Measurements from ENCODE around the gene TENM4. TPM values are rescaled to one million over a fixed set of nuclear protein-coding genes. Genes with fewer than 3 reads are reported as not detected.

TENM4 gene
- total and polyA plus RNA-seq, 2 of the 8 experiments (the other 6 are each of a cell fraction or from before 2014, with no cell fraction given) = 3.5 to 7.2 TPM

GRCh38 chr11:78995171-78995570 is 445.7 kb downstream of the TENM4 start:
- Histone ChIP-seq H3K27ac (ENCODE audit: low read depth, low read length) (no peak overlapping the region), H3K23ac (ENCODE audit: insufficient read length) (no peak overlapping the region), H3K9ac (replicated peaks in 1 of 4; ENCODE audit: extremely low read depth in 1 of 4, low read depth in 3 of 4, low read length in 3 of 4) (no peak overlapping the region), H4K91ac (replicated peaks; ENCODE audit: insufficient read length, low read length) (no peak overlapping the region), H3K4me2 (ENCODE audit: insufficient read depth in 1 of 2, low read depth in 2 of 2, low read length in 2 of 2) (no peak overlapping the region), H4K8ac (ENCODE audit: extremely low read depth, insufficient read depth, low read length) (no peak overlapping the region), H3K18ac (ENCODE audit: extremely low read depth, low read length) (no peak overlapping the region), H2BK15ac (ENCODE audit: low read length) (no peak overlapping the region), H3K79me2 (ENCODE audit: control insufficient read depth in 1 of 2, insufficient read depth in 2 of 2, low read length in 2 of 2) (no peaks in the 10 kb centered on the region), H2BK5ac (ENCODE audit: low read depth, low read length) (no peak overlapping the region), H4K20me1 (replicated peaks in 1 of 2; ENCODE audit: control insufficient read depth in 1 of 2, insufficient read depth in 2 of 2, low read length in 2 of 2) (no peaks in the 10 kb centered on the region), H2BK120ac (replicated peaks; ENCODE audit: low read depth, low read length) (no peak overlapping the region), H2BK12ac (ENCODE audit: low read depth, low read length) (no peak overlapping the region), H2AFZ (ENCODE audit: low read length) (no peak overlapping the region), H3K9me3 (ENCODE audit: insufficient read depth in 2 of 2, low read depth in 1 of 2, low read length in 1 of 2) (peaks cover 0 to 7% of the 10 kb centered on the region in 2 experiments; a peak in 1 of 4 replicates), H3K4me1 (replicated peaks in 1 of 4; ENCODE audit: control insufficient read depth in 3 of 4, insufficient read depth in 4 of 4, low read length in 3 of 4) (peaks cover 0 to 2% (median 0%) of the 10 kb centered on the region in 4 experiments; a peak in 2 of 7 replicates), H3K56ac (replicated peaks; ENCODE audit: insufficient read length, low read depth, low read length) (no peak overlapping the region), H3K23me2 (ENCODE audit: low read depth, low read length) (no peaks in the 10 kb centered on the region), H3K14ac (ENCODE audit: insufficient read length) (no peak overlapping the region), H3K79me1 (ENCODE audit: low read depth, low read length) (no peaks in the 10 kb centered on the region), H2AK5ac (ENCODE audit: low read depth, low read length) (no peak overlapping the region), H3K4ac (replicated peaks; ENCODE audit: insufficient read length, low read depth, low read length) (no peak overlapping the region), H3K27me3 (replicated peaks in 1 of 4; ENCODE audit: control insufficient read depth in 3 of 4, extremely low read depth in 1 of 4, insufficient read depth in 3 of 4, low read length in 3 of 4) (no peaks in the 10 kb centered on the region), H4K5ac (ENCODE audit: insufficient read length, low read depth, low read length) (no peak overlapping the region), H3K36me3 (ENCODE audit: control insufficient read depth in 2 of 4, insufficient read depth in 4 of 4, low read length in 3 of 4) (no peaks in the 10 kb centered on the region), H3K4me3 (ENCODE audit: extremely low read depth in 1 of 4, insufficient read depth in 2 of 4, low read depth in 3 of 4, low read length in 4 of 4) (no peak overlapping the region), H2BK20ac (ENCODE audit: low read length) (no peak overlapping the region)
- WGBS, 2 experiments (ENCODE audit: extremely low coverage in 1 of 2, insufficient coverage in 1 of 2, insufficient read length in 1 of 2, insufficient replicate concordance in 2 of 2, low coverage in 1 of 2, low lambda C conversion rate in 2 of 2, missing lambda C conversion rate in 1 of 2) = 83% methylated on average over 3 of the region's 3 CpGs; no CpG with 5 or more reads in 1 of the 2 experiments
- DNase-seq (ENCODE audit: low read depth in 1 of 2, low spot score in 2 of 2) (no peak), FAIRE-seq (no peak)
- no peak for TF ChIP-seq RAD21 (IDR thresholded peaks at IDR 0.05 in 1 of 2, conservative IDR thresholded peaks at IDR 0.05 in 1 of 2; ENCODE audit: low read depth in 2 of 2, low read length in 2 of 2)
- TF ChIP-seq KDM1A (IDR thresholded peaks at IDR 0.05; ENCODE audit: borderline replicate concordance, low read length) = no peak
- TF ChIP-seq PHF8 (conservative IDR thresholded peaks at IDR 0.05; ENCODE audit: low read depth, low read length) = no peak
- TF ChIP-seq SIN3A (conservative IDR thresholded peaks at IDR 0.05 in 1 of 2, IDR thresholded peaks at IDR 0.05 in 1 of 2; ENCODE audit: low read depth in 1 of 2, low read length in 2 of 2) = no peak
- ChIA-PET POLR2A (ENCODE audit: partially characterized antibody) (no interaction called here), CTCF (ENCODE audit: partially characterized antibody) (no interaction called here)
